HepG2 (cell line): ENCODE data around the gene PRRT1. TPM values are rescaled to one million over a fixed set of nuclear protein-coding genes. Genes with fewer than 3 reads are reported as not detected.
A peak's percentile ranks its signal among the peaks of the same experiment; 100 is the strongest.

Experiments
- ATAC-seq: fragments of 200-7000 bp; cut with Tn5 transposase; 3 replicates; pipeline ENCODE4 v1.9.1; 2020; ENCODE audit warnings: mild to moderate bottlenecking, moderate library complexity
- BruUV-seq: library from RNA; stranded (reverse); fragments of 400-500 nt; replicated peaks from 2 replicates; lab custom pipeline; 2021; lab: Mats Ljungman, UMichigan
- CTCF ChIA-PET: fragments of 300-600 bp; formaldehyde crosslinking; extraction: SDS; loops from one replicate; lab custom pipeline; 2021; ENCODE audit warnings: low total read pairs, inconsistent platforms, low intra/inter-chr PET ratio; lab: Yijun Ruan, JAX
- POLR2A ChIA-PET: fragments of 350-600 bp; sonication (Branson Sonifier 250); formaldehyde crosslinking; loops from one replicate; lab custom pipeline; 2020; ENCODE audit warnings: antibody characterized with exemption, inconsistent platforms; lab: Yijun Ruan, JAX
- DNase-seq: peaks from one replicate; pipeline ENCODE4 v3.0.0-alpha.2; 2015; ENCODE audit warnings: low spot score
- FAIRE-seq: peaks from 3 replicates; lab custom pipeline; 2011; peaks lifted over from hg19 to GRCh38; lab: Jason Lieb, UNC
- H2AFZ ChIP-seq: one replicate; pipeline ENCODE4 v1.6.1; 2011; ENCODE audit warnings: low read length, inconsistent platforms
- H3K27ac ChIP-seq: fragments of 300-600 bp; 3 replicates; pipeline ENCODE4 v1.8.0; 2011; ENCODE audit warnings: mixed run types, mild to moderate bottlenecking, mixed read lengths, low read length, inconsistent platforms; ENCODE audit not compliant: insufficient read depth; ENCODE audit errors: extremely low read length
- H3K27me3 ChIP-seq, 2 experiments: fragments of 200-600 bp in 1 of 2; 2 replicates in 1 of 2; 3 replicates in 1 of 2; pipeline versions ENCODE4 v1.6.0 to v1.8.0; 2011; ENCODE audit warnings: low read length in 2 of 2, mild to moderate bottlenecking in 2 of 2, moderate library complexity in 2 of 2, inconsistent platforms in 1 of 2; ENCODE audit not compliant: insufficient read depth in 2 of 2, control insufficient read depth in 1 of 2
- H3K36me3 ChIP-seq, 2 experiments: fragments of 200-600 bp in 1 of 2; replicated peaks in 1 of 2; 2 replicates in 1 of 2; 3 replicates in 1 of 2; pipeline versions ENCODE4 v1.5.1 to v1.8.0; 2011; ENCODE audit warnings: low read length in 2 of 2, inconsistent platforms in 1 of 2; ENCODE audit not compliant: insufficient read depth in 2 of 2, control insufficient read depth in 1 of 2
- H3K4me1 ChIP-seq: 2 replicates; pipeline ENCODE4 v1.5.1; 2012; ENCODE audit warnings: low read length, inconsistent platforms; ENCODE audit not compliant: insufficient read depth
- H3K4me2 ChIP-seq: 2 replicates; pipeline ENCODE4 v1.6.0; 2011; ENCODE audit warnings: low read depth, low read length, inconsistent platforms
- H3K4me3 ChIP-seq, 3 experiments: fragments of 200-600 bp in 1 of 3; sonication (generic), shearing (Covaris generic) in 1 of 3; replicated peaks in 1 of 3; 2 replicates each; pipeline ENCODE4 v1.5.1; 2011 to 2016; ENCODE audit warnings: low read length in 3 of 3, inconsistent platforms in 2 of 3, low read depth in 2 of 3, mild to moderate bottlenecking in 2 of 3, control low read depth in 1 of 3, mixed read lengths in 1 of 3; ENCODE audit not compliant: insufficient read depth in 1 of 3
- H3K79me2 ChIP-seq: one replicate; pipeline ENCODE4 v1.6.1; 2011; ENCODE audit warnings: low read length, inconsistent platforms; ENCODE audit not compliant: insufficient read depth
- H3K9ac ChIP-seq: 2 replicates; pipeline ENCODE4 v1.6.0; 2011; ENCODE audit warnings: mild to moderate bottlenecking, low read depth, low read length, inconsistent platforms; ENCODE audit not compliant: insufficient read depth
- H3K9me3 ChIP-seq: 2 replicates; pipeline ENCODE4 v1.5.1; 2012; ENCODE audit warnings: mild to moderate bottlenecking, low read length
- H4K20me1 ChIP-seq: 2 replicates; pipeline ENCODE4 v1.6.0; 2011; ENCODE audit warnings: inconsistent platforms, mild to moderate bottlenecking, low read length, moderate library complexity; ENCODE audit not compliant: insufficient read depth
- DNMT1 ChIP-seq: sonication (generic); formaldehyde crosslinking; IDR thresholded peaks from 2 replicates; pipeline ENCODE4 v1.5.1; 2020; ENCODE audit warnings: mild to moderate bottlenecking, missing genetic modification reagents
- FOXP1 ChIP-seq, 2 experiments: fragments of 450-650 bp in 1 of 2; IDR thresholded peaks; 2 replicates each; pipeline ENCODE4 v1.6.1; 2017 to 2018; ENCODE audit warnings: antibody characterized with exemption in 1 of 2
- HMG20B ChIP-seq: conservative IDR thresholded peaks from 2 replicates; pipeline ENCODE4 v1.6.1; 2016; ENCODE audit warnings: missing genetic modification reagents, missing compliant biosample characterization
- KLF16 ChIP-seq, 2 experiments: sonication (generic) in 1 of 2; formaldehyde crosslinking in 1 of 2; IDR thresholded peaks; 2 replicates each; pipeline versions ENCODE4 v1.6.1 to v1.8.0; 2016 to 2023; ENCODE audit warnings: missing genetic modification reagents in 2 of 2, missing compliant biosample characterization in 1 of 2
- MTA3 ChIP-seq: sonication (generic); formaldehyde crosslinking; IDR thresholded peaks from 2 replicates; pipeline ENCODE4 v1.4.0; 2020; ENCODE audit warnings: missing genetic modification reagents
- PHF8 ChIP-seq: sonication (generic); formaldehyde crosslinking; IDR thresholded peaks from 2 replicates; pipeline ENCODE4 v1.5.0; 2020; ENCODE audit warnings: missing genetic modification reagents
- TBL1XR1 ChIP-seq: fragments of 150-350 bp; IDR thresholded peaks from 2 replicates; pipeline ENCODE4 v1.6.1; 2014; ENCODE audit warnings: borderline replicate concordance, low read length; ENCODE audit not compliant: partially characterized antibody
- YY1 ChIP-seq: IDR thresholded peaks from 2 replicates; pipeline ENCODE4 v1.6.1; 2011; ENCODE audit warnings: low read length, low read depth, moderate library complexity, mild to moderate bottlenecking; ENCODE audit not compliant: insufficient read depth, insufficient replicate concordance
- ZFP90 ChIP-seq: sonication (generic); formaldehyde crosslinking; IDR thresholded peaks from 2 replicates; pipeline ENCODE4 v1.8.0; 2022; ENCODE audit warnings: missing genetic modification reagents, mild to moderate bottlenecking, inconsistent platforms, borderline replicate concordance
- ZNF274 ChIP-seq: sonication (generic); formaldehyde crosslinking; IDR thresholded peaks from 2 replicates; pipeline ENCODE4 v1.5.1; 2020; ENCODE audit warnings: mild to moderate bottlenecking, missing genetic modification reagents
- ZNF605 ChIP-seq: sonication (generic); formaldehyde crosslinking; IDR thresholded peaks from 2 replicates; pipeline ENCODE4 v1.8.0; 2022; ENCODE audit warnings: mild to moderate bottlenecking, missing genetic modification reagents
- ZSCAN20 ChIP-seq: sonication (generic); formaldehyde crosslinking; IDR thresholded peaks from 2 replicates; pipeline ENCODE4 v1.4.0; 2020; ENCODE audit warnings: missing genetic modification reagents, mild to moderate bottlenecking, borderline replicate concordance
- ZSCAN21 ChIP-seq: sonication (generic); formaldehyde crosslinking; IDR thresholded peaks from 2 replicates; pipeline ENCODE4 v1.8.0; 2022; ENCODE audit warnings: mild to moderate bottlenecking, missing genetic modification reagents, moderate library complexity, borderline replicate concordance
- WGBS: methylation state at CpG from one replicate; pipeline ENCODE4 v1.1.6; 2017; ENCODE audit warnings: low lambda C conversion rate; 5-methylcytosine and 5-hydroxymethylcytosine counted together
- in situ Hi-C: cut with HindIII; loops from 2 replicates; pipeline ENCODE4 v1.10.0; 2017; ENCODE audit warnings: low pct_unique_long_range_greater_than_20kb; ENCODE audit not compliant: extremely low pct_ligation_motif_present
- intact Hi-C: fragments of 100-400 bp; cut with micrococcal nuclease; formaldehyde crosslinking; loops from one replicate; pipeline ENCODE4 v1.10.0; 2022; ENCODE audit not compliant: unreplicated experiment
- polyA plus RNA-seq, 8 experiments: library from polyadenylated mRNA; depleted of rRNA in 3 of 8; stranded (reverse) in 7 of 8; unstranded in 1 of 8; fragments of >200 nt; fragmentation: Illumina TruSeq in 4 of 8; extraction: Trizol in 4 of 8; gene quantifications; 2 replicates each; pipeline versions ENCODE4 v1.2.1 to v1.2.3, GENCODE V29; 2011 to 2016; ENCODE audit warnings: low read depth in 4 of 8, missing spikeins in 1 of 8, mixed read lengths in 1 of 8; ENCODE audit not compliant: insufficient read depth in 1 of 8
- total RNA-seq, 5 experiments: library from RNA; depleted of rRNA; stranded (reverse); fragments of >200 nt; fragmentation: Illumina TruSeq; extraction: Trizol; gene quantifications; 2 replicates each; pipeline ENCODE4 v1.2.3, GENCODE V29; 2016; ENCODE audit warnings: low read depth in 1 of 5
- TF ChIP-seq, protein P1 (sequence below): sonication (generic); formaldehyde crosslinking; IDR thresholded peaks from 2 replicates; pipeline ENCODE4 v1.4.0; 2020; ENCODE audit warnings: missing genetic modification reagents, low read depth, mild to moderate bottlenecking, borderline replicate concordance

Gene PRRT1
- total and polyA plus RNA-seq, 2 of the 13 experiments (the other 11 are each of a cell fraction or from before 2014, with no cell fraction given) = 0.64 to 1.4 TPM

GRCh38 chr6:32126880-32127279 lies 24.9 kb downstream of the PRRT1 start:
- POLR2A ChIA-PET = interaction anchor here (1.6 to 4.4 kb wide), 2 partner anchors 26 to 50 kb away, joined by 29 to 35 read pairs; partner anchors contain the start of genes AGPAT1 and PRRT1
- in situ Hi-C loops = no loop called here
- Histone ChIP-seq H2AFZ (no peak overlapping the region), H3K4me1 (peaks cover 33% of the 10 kb centered on the region), H3K27ac (no peak overlapping the region), H3K9me3 (no peaks in the 10 kb centered on the region)
- intact Hi-C loops = no loop called here
- 0 out of 2 replicates have a peak, but pooled peaks have one; percentile 1 for TF ChIP-seq ZFP90 (CRISPR knock-in tag)
- TF ChIP-seq PHF8 (CRISPR knock-in tag) = peak; percentile 4; the same call in 1 of the 2 replicates
- no peak for TF ChIP-seq ZNF274 (CRISPR knock-in tag)
- no peak for TF ChIP-seq TBL1XR1
- TF ChIP-seq, all 625 proteins: peak for 2
- DNase-seq (no peak), FAIRE-seq (no peak), ATAC-seq (no peak)
- CTCF ChIA-PET = no interaction called here
- peak overlapping the region; percentile 95 to 100 (median 99) for H3K4me3 ChIP-seq
- BruUV-seq = no TSS peak
- H3K79me2 ChIP-seq = peaks cover 25% of the 10 kb centered on the region
- WGBS = 78% methylated on average over 8 of the region's 8 CpGs
- no peaks in the 10 kb centered on the region for H4K20me1 ChIP-seq
- no peaks in the 10 kb centered on the region; a peak in 1 of 5 replicates for H3K27me3 ChIP-seq
- peak overlapping the region; percentile 86 for H3K9ac ChIP-seq
- peak overlapping the region; percentile 93 for H3K4me2 ChIP-seq
- H3K36me3 ChIP-seq = peaks cover 2 to 29% of the 10 kb centered on the region in 2 experiments; a peak in 4 of 5 replicates

DNA sequence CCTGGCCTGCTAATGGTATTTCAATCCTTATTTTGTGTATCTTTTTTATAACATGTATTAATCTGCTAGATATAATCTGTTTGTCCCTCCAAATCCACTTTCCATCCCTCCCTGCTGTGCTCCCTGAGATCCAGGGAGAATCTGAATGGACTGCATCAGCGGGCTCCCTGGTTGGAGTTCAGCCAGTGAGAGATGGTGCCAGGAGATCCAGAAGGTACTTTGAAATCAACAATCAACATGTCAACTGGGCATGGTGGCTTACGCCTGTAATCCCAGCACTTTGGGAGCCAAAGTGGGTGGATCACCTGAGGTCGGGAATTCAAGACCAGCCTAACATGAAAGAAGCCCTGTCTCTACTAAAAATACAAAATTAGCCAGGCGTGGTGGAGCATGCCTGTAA lies 28.1 kb downstream of the PRRT1 start:
- Histone ChIP-seq H3K36me3 (peaks cover 6 to 45% of the 10 kb centered on the region in 2 experiments; a peak in 4 of 5 replicates), H4K20me1 (no peaks in the 10 kb centered on the region), H3K27me3 (no peaks in the 10 kb centered on the region; a peak in 1 of 5 replicates), H3K4me1 (peaks cover 31% of the 10 kb centered on the region), H3K9me3 (no peaks in the 10 kb centered on the region), H3K9ac (no peak overlapping the region), H3K4me2 (no peak overlapping the region), H3K79me2 (peaks cover 16% of the 10 kb centered on the region), H3K27ac (no peak overlapping the region), H2AFZ (no peak overlapping the region), H3K4me3 (no peak overlapping the region)
- intact Hi-C loops = no loop called here
- ChIA-PET POLR2A (no interaction called here), CTCF (no interaction called here)
- in situ Hi-C loops = no loop called here
- no TSS peak for BruUV-seq
- ATAC-seq = no peak
- DNase-seq = no peak
- no peak for FAIRE-seq
- TF ChIP-seq ZNF605 (CRISPR knock-in tag) = no peak
- no peak for TF ChIP-seq DNMT1 (CRISPR knock-in tag)
- TF ChIP-seq HMG20B (CRISPR knock-in tag) = no peak
- TF ChIP-seq FOXP1 (IDR thresholded peaks at IDR 0.05) = no peak
- TF ChIP-seq FOXP1 (CRISPR knock-in tag; IDR thresholded peaks at IDR 0.05) = no peak
- TF ChIP-seq ZSCAN20 (CRISPR knock-in tag) = no peak
- no peak for TF ChIP-seq KLF16 (CRISPR knock-in tag; IDR thresholded peaks at IDR 0.05)
- TF ChIP-seq ZSCAN21 (CRISPR knock-in tag) = no peak
- TF ChIP-seq YY1 = no peak
- TF ChIP-seq, protein P1, sequence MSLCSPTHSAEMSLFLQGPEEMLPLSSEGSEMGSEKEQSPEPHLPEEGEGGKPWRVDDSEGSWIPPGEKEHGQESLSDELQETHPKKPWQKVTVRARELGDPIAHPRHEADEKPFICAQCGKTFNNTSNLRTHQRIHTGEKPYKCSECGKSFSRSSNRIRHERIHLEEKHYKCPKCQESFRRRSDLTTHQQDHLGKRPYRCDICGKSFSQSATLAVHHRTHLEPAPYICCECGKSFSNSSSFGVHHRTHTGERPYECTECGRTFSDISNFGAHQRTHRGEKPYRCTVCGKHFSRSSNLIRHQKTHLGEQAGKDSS (CRISPR knock-in tag) = no peak
- no peak for TF ChIP-seq MTA3 (CRISPR knock-in tag)
- WGBS = 98% methylated on average over 4 of the region's 4 CpGs
